Activated naive CD4-positive, alpha-beta T cell treated with anti-CD3 and anti-CD28 coated beads for 36 hours (primary cell): ENCODE measurements around the gene NVL. TPM values are rescaled to one million over a fixed set of nuclear protein-coding genes. Genes with fewer than 3 reads are reported as not detected.

Experiments used
- CTCF ChIA-PET: fragments of 350-600 bp; sonication (Branson Sonifier 250); formaldehyde crosslinking; loops from one replicate; lab custom pipeline; 2021; ENCODE audit warnings: antibody characterized with exemption; lab: Charles Lee
- DNase-seq: peaks from one replicate; pipeline ENCODE4 v3.0.0-alpha.2; 2020
- H3K27ac Mint-ChIP-seq: one replicate; pipeline ENCODE4 v1.8.0; 2021; ENCODE audit warnings: mild to moderate bottlenecking, mixed read lengths
- H3K27me3 Mint-ChIP-seq: one replicate; pipeline ENCODE4 v1.8.0; 2021; ENCODE audit warnings: low read depth, mixed read lengths
- H3K36me3 Mint-ChIP-seq: one replicate; pipeline ENCODE4 v1.8.0; 2021; ENCODE audit warnings: low read depth, mixed read lengths
- H3K4me1 Mint-ChIP-seq: one replicate; pipeline ENCODE4 v1.8.0; 2021; ENCODE audit warnings: low read depth, mixed read lengths
- H3K4me3 Mint-ChIP-seq: one replicate; pipeline ENCODE4 v1.8.0; 2021; ENCODE audit warnings: mild to moderate bottlenecking, moderate library complexity, mixed read lengths
- H3K9me3 Mint-ChIP-seq: one replicate; pipeline ENCODE4 v1.8.0; 2021; ENCODE audit warnings: mixed read lengths
- intact Hi-C: fragments of 100-400 bp; cut with micrococcal nuclease; formaldehyde crosslinking; loops from one replicate; pipeline ENCODE4 v1.15.1; 2023
- total RNA-seq, 2 experiments: library from RNA; stranded (reverse); gene quantifications; one replicate each; pipeline ENCODE4 v1.2.3, GENCODE V29; 2021

NVL gene
- total RNA-seq, 2 experiments from 2014 or later = 26.7 to 29.9 TPM

- H3K9me3 Mint-ChIP-seq = no peaks in the 10 kb centered on the region
- H3K27ac Mint-ChIP-seq = no peak overlapping the region
- H3K36me3 Mint-ChIP-seq = peaks cover 3% of the 10 kb centered on the region
- H3K4me3 Mint-ChIP-seq = no peak overlapping the region
- intact Hi-C loops = no loop called here
- no peak for DNase-seq
- H3K4me1 Mint-ChIP-seq = no peaks in the 10 kb centered on the region
- H3K27me3 Mint-ChIP-seq = no peaks in the 10 kb centered on the region
- CTCF ChIA-PET = interaction anchor here (0.6 to 0.7 kb wide), 2 partner anchors 9 to 52 kb away, joined by 3 to 4 read pairs; no protein-coding TSS in a partner anchor
These were observed 91.8 kb downstream of the NVL start for GRCh38 chr1:224238212-224238611.

DNA sequence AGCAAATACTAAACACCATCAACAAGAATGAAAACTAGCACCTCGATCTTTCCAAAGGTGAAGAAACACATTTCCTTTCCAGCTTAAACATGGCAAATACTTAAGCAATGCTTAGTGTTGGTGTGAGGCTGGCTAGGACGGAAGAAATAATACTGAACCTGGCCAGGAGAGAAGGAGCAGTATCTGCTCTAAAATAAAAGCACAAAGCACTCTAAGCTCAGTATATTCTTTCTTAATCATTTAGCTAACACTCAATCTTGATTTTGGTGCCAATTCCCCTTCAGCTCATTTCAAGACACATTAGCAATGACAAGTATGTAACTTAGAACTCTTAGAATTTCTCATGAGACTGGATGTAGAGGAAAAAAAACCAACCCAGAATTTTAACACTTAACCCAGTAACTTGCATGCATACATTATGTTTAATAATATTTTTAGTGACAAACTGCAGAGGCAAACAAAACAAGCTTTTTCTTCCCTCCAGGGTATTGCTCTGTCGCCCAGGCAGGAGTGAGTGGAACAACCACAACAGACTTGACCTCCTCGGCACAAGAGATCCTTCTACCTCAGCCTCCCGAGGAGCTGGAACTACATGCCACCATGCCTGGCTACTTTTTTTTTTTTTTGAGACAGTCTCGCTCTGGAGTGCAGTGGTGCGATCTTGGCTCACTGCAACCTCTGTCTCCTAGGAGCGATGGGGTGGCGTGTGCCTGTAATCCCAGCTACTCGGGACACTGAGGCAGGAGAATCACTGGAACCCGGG lies 92.7 kb downstream of the NVL start:
- CTCF ChIA-PET = interaction anchor here (0.6 kb wide), 1 partner anchor 53 kb away, joined by 4 read pairs; no protein-coding TSS in a partner anchor
- Mint-ChIP-seq H3K9me3 (no peaks in the 10 kb centered on the region), H3K36me3 (peaks cover 7% of the 10 kb centered on the region), H3K27me3 (no peaks in the 10 kb centered on the region), H3K4me1 (no peaks in the 10 kb centered on the region), H3K4me3 (no peak overlapping the region), H3K27ac (no peak overlapping the region)
- no peak for DNase-seq
- intact Hi-C loops = no loop called here

GRCh38 chr1:224235813-224236493 lies 94.0 kb downstream of the NVL start:
- peaks cover 8% of the 10 kb centered on the region for H3K36me3 Mint-ChIP-seq
- intact Hi-C loops = no loop called here
- CTCF ChIA-PET = no interaction called here
- no peak overlapping the region for H3K4me3 Mint-ChIP-seq
- no peak overlapping the region for H3K27ac Mint-ChIP-seq
- no peaks in the 10 kb centered on the region for H3K9me3 Mint-ChIP-seq
- H3K27me3 Mint-ChIP-seq = no peaks in the 10 kb centered on the region
- no peaks in the 10 kb centered on the region for H3K4me1 Mint-ChIP-seq
- no peak for DNase-seq

- Mint-ChIP-seq H3K27ac (no peak overlapping the region), H3K9me3 (no peaks in the 10 kb centered on the region), H3K36me3 (peaks cover 12% of the 10 kb centered on the region), H3K4me3 (no peak overlapping the region), H3K27me3 (no peaks in the 10 kb centered on the region), H3K4me1 (no peaks in the 10 kb centered on the region)
- CTCF ChIA-PET = no interaction called here
- intact Hi-C loops = no loop called here
- no peak for DNase-seq
These were observed 96.0 kb downstream of the NVL start for GRCh38 chr1:224234017-224234416.

DNA sequence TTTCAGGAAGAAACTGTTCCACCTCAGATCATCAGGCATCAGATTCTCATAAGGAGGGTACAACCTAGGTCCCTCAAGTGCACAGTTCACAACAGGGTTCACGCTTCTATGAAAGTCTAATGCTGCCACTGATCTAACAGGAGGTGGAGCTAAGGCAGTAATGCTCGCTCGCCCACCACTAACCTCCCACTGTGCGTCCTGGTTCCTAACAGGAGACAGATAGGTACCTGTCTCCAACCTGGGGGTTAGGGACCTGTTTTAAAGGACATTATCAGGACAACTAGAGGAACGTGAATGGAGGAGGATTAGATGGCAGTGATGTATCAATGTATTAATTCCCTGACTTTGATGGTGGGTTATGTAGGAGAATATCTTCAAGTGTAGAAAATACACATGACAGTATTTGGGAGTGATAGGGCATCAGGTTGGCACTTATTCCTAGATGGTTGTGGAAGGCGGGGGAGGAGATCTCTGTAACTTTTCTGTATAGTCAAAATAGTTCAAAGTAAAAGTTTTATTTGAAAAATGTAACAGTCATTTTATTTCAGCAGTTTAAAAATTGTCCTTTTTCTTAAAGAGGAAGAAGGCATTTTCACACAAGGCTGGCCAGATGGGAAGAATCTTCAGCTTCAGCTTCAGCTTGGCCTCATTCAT lies 103.0 kb downstream of the NVL start:
- Mint-ChIP-seq H3K9me3 (no peaks in the 10 kb centered on the region), H3K27me3 (no peaks in the 10 kb centered on the region), H3K27ac (no peak overlapping the region), H3K4me1 (no peaks in the 10 kb centered on the region), H3K4me3 (no peak overlapping the region), H3K36me3 (peaks cover 12% of the 10 kb centered on the region)
- DNase-seq = no peak
- intact Hi-C loops = no loop called here
- CTCF ChIA-PET = interaction anchor here (1.2 kb wide), 1 partner anchor 111 kb away, joined by 3 read pairs; no protein-coding TSS in a partner anchor

DNA sequence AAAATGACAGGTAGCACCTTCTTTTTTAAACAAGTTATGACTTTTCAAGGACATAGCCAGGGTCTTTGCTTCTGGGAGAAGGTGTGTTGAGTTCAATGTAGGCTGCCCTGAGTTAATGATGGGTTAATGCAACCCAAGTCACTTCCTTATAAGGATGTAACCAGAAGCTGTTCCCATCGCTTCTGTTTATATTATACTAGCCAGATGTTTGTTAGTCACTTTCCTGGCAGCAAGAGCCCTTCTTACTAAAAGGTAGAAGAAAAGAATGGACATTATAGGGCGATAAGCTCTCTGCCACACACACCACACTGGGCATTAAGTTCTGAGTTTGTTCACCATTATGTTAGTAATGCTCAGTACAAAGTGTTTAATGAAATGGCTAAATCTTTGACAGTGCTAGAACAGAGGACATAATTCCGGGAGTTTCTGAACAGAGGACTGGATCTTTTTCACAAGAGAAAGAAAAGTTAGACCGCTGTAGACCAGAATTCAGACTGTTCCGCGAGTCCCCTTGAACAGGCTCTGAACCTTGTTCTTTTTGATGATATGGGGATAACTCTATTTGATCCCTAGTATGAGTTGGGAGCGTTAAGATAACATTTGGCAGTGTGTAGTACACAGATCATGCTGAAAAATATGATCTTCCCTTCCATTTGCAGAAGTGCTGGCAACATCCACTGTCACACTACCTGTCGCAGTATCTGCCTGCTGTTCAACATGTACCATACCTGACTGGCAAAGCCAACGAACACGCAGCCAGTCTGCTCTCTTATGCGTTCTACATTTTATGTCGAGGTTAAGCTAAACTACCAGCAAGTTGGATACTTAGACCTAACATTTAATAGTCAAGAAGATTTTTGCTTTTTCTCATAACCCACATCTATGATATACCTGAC lies 105.9 kb downstream of the NVL start:
- no peaks in the 10 kb centered on the region for H3K27me3 Mint-ChIP-seq
- no peaks in the 10 kb centered on the region for H3K4me1 Mint-ChIP-seq

GRCh38 chr1:224219612-224220059 lies 110.3 kb downstream of the NVL start:
- CTCF ChIA-PET = no interaction called here
- no peaks in the 10 kb centered on the region for H3K36me3 Mint-ChIP-seq
- no peaks in the 10 kb centered on the region for H3K27me3 Mint-ChIP-seq
- intact Hi-C loops = no loop called here
- DNase-seq = no peak
- H3K4me3 Mint-ChIP-seq = no peak overlapping the region
- no peaks in the 10 kb centered on the region for H3K9me3 Mint-ChIP-seq
- H3K27ac Mint-ChIP-seq = no peak overlapping the region
- H3K4me1 Mint-ChIP-seq = no peaks in the 10 kb centered on the region

More for the DNA sequence above, 105.9 kb downstream of the NVL start:
- Mint-ChIP-seq H3K4me3 (no peak overlapping the region), H3K36me3 (peaks cover 5% of the 10 kb centered on the region), H3K9me3 (no peaks in the 10 kb centered on the region), H3K27ac (no peak overlapping the region)
- CTCF ChIA-PET = interaction anchor here (0.6 kb wide), 1 partner anchor 44 kb away, joined by 7 read pairs; no protein-coding TSS in a partner anchor
- DNase-seq = no peak
- intact Hi-C loops = no loop called here

- H3K27me3 Mint-ChIP-seq = no peaks in the 10 kb centered on the region
- no peak overlapping the region for H3K27ac Mint-ChIP-seq
These were observed 110.9 kb downstream of the NVL start for GRCh38 chr1:224219011-224219611.

GRCh38 chr1:224217655-224218623 lies 112.0 kb downstream of the NVL start:
- intact Hi-C loops = no loop called here
- Mint-ChIP-seq H3K36me3 (no peaks in the 10 kb centered on the region), H3K4me1 (no peaks in the 10 kb centered on the region), H3K27me3 (no peaks in the 10 kb centered on the region), H3K27ac (no peak overlapping the region), H3K9me3 (no peaks in the 10 kb centered on the region), H3K4me3 (no peak overlapping the region)
- CTCF ChIA-PET = interaction anchor here (0.7 kb wide), 1 partner anchor 76 kb away, joined by 3 read pairs; no protein-coding TSS in a partner anchor
- DNase-seq = no peak

More at GRCh38 chr1:224219011-224219611, 110.9 kb downstream of the NVL start:
- H3K9me3 Mint-ChIP-seq = no peaks in the 10 kb centered on the region
- no peaks in the 10 kb centered on the region for H3K36me3 Mint-ChIP-seq
- DNase-seq = no peak
- CTCF ChIA-PET = interaction anchor here (0.5 kb wide), 1 partner anchor 102 kb away, joined by 3 read pairs; no protein-coding TSS in a partner anchor
- intact Hi-C loops = no loop called here
- no peaks in the 10 kb centered on the region for H3K4me1 Mint-ChIP-seq
- no peak overlapping the region for H3K4me3 Mint-ChIP-seq

DNA sequence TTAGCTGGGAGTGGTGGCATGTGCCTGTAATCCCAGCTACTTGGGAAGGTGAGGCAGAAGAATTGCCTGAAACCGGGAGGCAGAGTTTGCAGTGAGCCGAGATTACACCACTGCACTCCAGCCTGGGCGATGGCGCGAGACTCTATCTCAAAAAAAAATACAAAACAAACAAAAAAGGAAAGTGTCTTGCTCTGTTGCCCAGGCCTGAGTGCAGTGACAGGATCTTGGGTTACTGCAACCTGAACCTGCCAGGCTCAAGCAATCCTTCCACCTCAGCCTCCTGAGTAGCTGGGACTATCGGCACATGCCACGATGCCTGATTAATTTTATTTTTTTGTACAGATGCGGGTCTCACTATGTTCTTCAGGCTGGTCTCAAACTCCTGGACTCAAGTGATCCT lies 113.6 kb downstream of the NVL start:
- no peaks in the 10 kb centered on the region for H3K36me3 Mint-ChIP-seq
- CTCF ChIA-PET = no interaction called here
- no peaks in the 10 kb centered on the region for H3K4me1 Mint-ChIP-seq
- H3K4me3 Mint-ChIP-seq = no peak overlapping the region
- no peaks in the 10 kb centered on the region for H3K9me3 Mint-ChIP-seq
- no peaks in the 10 kb centered on the region for H3K27me3 Mint-ChIP-seq
- DNase-seq = no peak
- no peak overlapping the region for H3K27ac Mint-ChIP-seq
- intact Hi-C loops = no loop called here
